Gastrocnemius medialis (tissue), 4 donors: ENCODE results near the gene TRNP1. TPM values are rescaled to one million over a fixed set of nuclear protein-coding genes. Genes with fewer than 3 reads are reported as not detected.

Experiments used
- ATAC-seq, 2 donors: fragments of 150-250 bp; one replicate each; pipeline ENCODE4 v1.9.1; 2016
- DNase-seq, 2 donors: peaks; one replicate each; pipeline ENCODE4 v3.0.0-alpha.2; 2019
- H3K27ac ChIP-seq, 4 donors: fragments of 200-600 bp; sonication (generic); 1 replicate in 1 of 4; 2 replicates in 3 of 4; pipeline ENCODE4 v1.5.1; 2016 to 2018; ENCODE audit warnings: mild to moderate bottlenecking in 2 of 4, moderate library complexity in 1 of 4
- H3K27me3 ChIP-seq, 3 donors: fragments of 200-600 bp; sonication (generic) in 2 of 3; 1 replicate in 1 of 3; 2 replicates in 2 of 3; pipeline versions ENCODE4 v1.5.1 to v1.6.0; 2016 to 2019; ENCODE audit warnings: mild to moderate bottlenecking in 1 of 3, moderate library complexity in 1 of 3
- H3K36me3 ChIP-seq, 2 donors: fragments of 200-600 bp; sonication (generic) in 1 of 2; one replicate each; pipeline ENCODE4 v1.5.1; 2017 to 2018
- H3K4me1 ChIP-seq, 2 donors: fragments of 200-600 bp; sonication (generic) in 1 of 2; one replicate each; pipeline ENCODE4 v1.5.1; 2016 to 2017; ENCODE audit warnings: mild to moderate bottlenecking in 2 of 2
- H3K4me3 ChIP-seq, 4 donors: fragments of 200-600 bp; sonication (generic) in 3 of 4; 1 replicate in 1 of 4; 2 replicates in 3 of 4; pipeline ENCODE4 v1.5.1; 2016 to 2019; ENCODE audit warnings: mild to moderate bottlenecking in 2 of 4
- H3K9me3 ChIP-seq, 3 donors: fragments of 200-600 bp; sonication (generic) in 2 of 3; 1 replicate in 1 of 3; 2 replicates in 2 of 3; pipeline ENCODE4 v1.5.1; 2016 to 2019
- POLR2A ChIP-seq, 2 donors: fragments of 450-650 bp; IDR thresholded peaks; one replicate each; pipeline ENCODE4 v1.6.1; 2017; ENCODE audit warnings: antibody characterized with exemption in 2 of 2, mild to moderate bottlenecking in 2 of 2, moderate library complexity in 2 of 2
- in situ Hi-C, 4 donors: fragments of 200-750 bp; cut with MboI; loops; one replicate each; pipeline versions ENCODE4 v1.15.0 to v1.8.0; 2017; ENCODE audit warnings: low sequenced_read_pairs in 4 of 4
- intact Hi-C: fragments of 100-400 bp; cut with DNase I; formaldehyde crosslinking; loops from one replicate; pipeline ENCODE4 v1.15.1; 2023; ENCODE audit warnings: low total_unique reads
- total RNA-seq, 4 donors: library from RNA; depleted of rRNA; stranded (reverse); fragments of >200 nt; gene quantifications; one replicate each; pipeline versions ENCODE4 v1.1.0 to v1.2.3, GENCODE V29; 2016
- TF ChIP-seq, protein P1 (sequence below), 5 experiments: fragments of 450-650 bp in 3 of 5; fragments of 200-600 bp in 2 of 5; sonication (generic) in 2 of 5; IDR thresholded peaks in 4 of 5; conservative IDR thresholded peaks in 1 of 5; 1 replicate in 4 of 5; 2 replicates in 1 of 5; pipeline ENCODE4 v1.5.1; 2016 to 2019; ENCODE audit warnings: antibody characterized with exemption in 5 of 5, mild to moderate bottlenecking in 3 of 5, moderate library complexity in 3 of 5

Gene TRNP1
- total RNA-seq, 4 donors from 2014 or later: 1.2 to 5.1 (median 2.0) TPM

DNA sequence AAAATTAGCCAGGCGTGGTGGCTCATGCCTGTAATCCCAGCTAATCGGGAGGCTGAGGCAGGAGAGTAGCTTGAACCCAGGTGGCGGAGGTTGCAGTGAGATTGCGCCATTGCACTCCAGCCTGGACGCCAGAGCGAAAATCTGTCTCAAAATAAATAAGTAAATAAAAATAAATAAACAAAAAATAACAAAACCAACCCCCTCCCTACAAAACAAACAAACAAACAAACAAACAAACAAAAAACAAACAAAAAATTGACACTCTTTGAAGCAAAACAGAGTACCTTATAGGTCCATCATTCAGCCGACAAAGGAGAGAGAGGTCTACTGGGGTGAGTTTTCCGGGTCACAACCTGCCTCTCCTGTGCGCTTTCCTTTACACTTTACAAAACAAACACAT lies 27.9 kb upstream of the TRNP1 start:
- H3K36me3 ChIP-seq: no peaks in the 10 kb centered on the region
- H3K4me1 ChIP-seq: peaks cover 0 to 3% of the 10 kb centered on the region in 2 donors
- no peak overlapping the region for H3K4me3 ChIP-seq
- intact Hi-C loops (no loop called here), in situ Hi-C loops (no loop called here)
- H3K9me3 ChIP-seq: no peaks in the 10 kb centered on the region
- no peak for TF ChIP-seq POLR2A (IDR thresholded peaks at IDR 0.05)
- TF ChIP-seq, protein P1, sequence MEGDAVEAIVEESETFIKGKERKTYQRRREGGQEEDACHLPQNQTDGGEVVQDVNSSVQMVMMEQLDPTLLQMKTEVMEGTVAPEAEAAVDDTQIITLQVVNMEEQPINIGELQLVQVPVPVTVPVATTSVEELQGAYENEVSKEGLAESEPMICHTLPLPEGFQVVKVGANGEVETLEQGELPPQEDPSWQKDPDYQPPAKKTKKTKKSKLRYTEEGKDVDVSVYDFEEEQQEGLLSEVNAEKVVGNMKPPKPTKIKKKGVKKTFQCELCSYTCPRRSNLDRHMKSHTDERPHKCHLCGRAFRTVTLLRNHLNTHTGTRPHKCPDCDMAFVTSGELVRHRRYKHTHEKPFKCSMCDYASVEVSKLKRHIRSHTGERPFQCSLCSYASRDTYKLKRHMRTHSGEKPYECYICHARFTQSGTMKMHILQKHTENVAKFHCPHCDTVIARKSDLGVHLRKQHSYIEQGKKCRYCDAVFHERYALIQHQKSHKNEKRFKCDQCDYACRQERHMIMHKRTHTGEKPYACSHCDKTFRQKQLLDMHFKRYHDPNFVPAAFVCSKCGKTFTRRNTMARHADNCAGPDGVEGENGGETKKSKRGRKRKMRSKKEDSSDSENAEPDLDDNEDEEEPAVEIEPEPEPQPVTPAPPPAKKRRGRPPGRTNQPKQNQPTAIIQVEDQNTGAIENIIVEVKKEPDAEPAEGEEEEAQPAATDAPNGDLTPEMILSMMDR (IDR thresholded peaks at IDR 0.05 in 4 of 5, conservative IDR thresholded peaks at IDR 0.05 in 1 of 5): no peak
- peaks cover 10 to 18% (median 15%) of the 10 kb centered on the region in 3 donors for H3K27me3 ChIP-seq
- DNase-seq: no peak
- no peak for ATAC-seq
- no peak overlapping the region for H3K27ac ChIP-seq

- in situ Hi-C loops: no loop called here
- TF ChIP-seq, protein P1 (IDR thresholded peaks at IDR 0.05 in 4 of 5, conservative IDR thresholded peaks at IDR 0.05 in 1 of 5): no peak
- TF ChIP-seq POLR2A (IDR thresholded peaks at IDR 0.05): no peak
- Histone ChIP-seq H3K27ac (no peak overlapping the region), H3K36me3 (no peaks in the 10 kb centered on the region), H3K9me3 (no peaks in the 10 kb centered on the region), H3K4me1 (no peaks in the 10 kb centered on the region), H3K4me3 (no peak overlapping the region), H3K27me3 (peaks cover 2 to 7% (median 4%) of the 10 kb centered on the region in 3 donors)
- DNase-seq (no peak), ATAC-seq (no peak)
- intact Hi-C loops: no loop called here
Measured at GRCh38 chr1:26970810-26971209, 22.7 kb upstream of the TRNP1 start.

- no peaks in the 10 kb centered on the region for H3K36me3 ChIP-seq
- TF ChIP-seq POLR2A (IDR thresholded peaks at IDR 0.05): no peak
- TF ChIP-seq, protein P1 (IDR thresholded peaks at IDR 0.05 in 4 of 5, conservative IDR thresholded peaks at IDR 0.05 in 1 of 5): no peak
- no peaks in the 10 kb centered on the region for H3K4me1 ChIP-seq
- ATAC-seq (no peak), DNase-seq (no peak)
- H3K4me3 ChIP-seq: no peak overlapping the region
- in situ Hi-C loops: no loop called here
- H3K27ac ChIP-seq: no peak overlapping the region
- H3K27me3 ChIP-seq: peaks cover 2 to 7% (median 4%) of the 10 kb centered on the region in 3 donors
- intact Hi-C loops: no loop called here
- H3K9me3 ChIP-seq: no peaks in the 10 kb centered on the region
Measured at GRCh38 chr1:26971590-26971989, 21.9 kb upstream of the TRNP1 start.

- Histone ChIP-seq H3K9me3 (no peaks in the 10 kb centered on the region), H3K36me3 (no peaks in the 10 kb centered on the region), H3K27ac (no peak overlapping the region), H3K27me3 (peaks cover 2 to 7% (median 4%) of the 10 kb centered on the region in 3 donors), H3K4me3 (no peak overlapping the region), H3K4me1 (no peaks in the 10 kb centered on the region)
- TF ChIP-seq POLR2A (IDR thresholded peaks at IDR 0.05): no peak
- TF ChIP-seq, protein P1 (IDR thresholded peaks at IDR 0.05 in 4 of 5, conservative IDR thresholded peaks at IDR 0.05 in 1 of 5): no peak
- in situ Hi-C loops: no loop called here
- intact Hi-C loops: no loop called here
- DNase-seq (no peak), ATAC-seq (no peak)
Measured at GRCh38 chr1:26972390-26972789, 21.1 kb upstream of the TRNP1 start.

DNA sequence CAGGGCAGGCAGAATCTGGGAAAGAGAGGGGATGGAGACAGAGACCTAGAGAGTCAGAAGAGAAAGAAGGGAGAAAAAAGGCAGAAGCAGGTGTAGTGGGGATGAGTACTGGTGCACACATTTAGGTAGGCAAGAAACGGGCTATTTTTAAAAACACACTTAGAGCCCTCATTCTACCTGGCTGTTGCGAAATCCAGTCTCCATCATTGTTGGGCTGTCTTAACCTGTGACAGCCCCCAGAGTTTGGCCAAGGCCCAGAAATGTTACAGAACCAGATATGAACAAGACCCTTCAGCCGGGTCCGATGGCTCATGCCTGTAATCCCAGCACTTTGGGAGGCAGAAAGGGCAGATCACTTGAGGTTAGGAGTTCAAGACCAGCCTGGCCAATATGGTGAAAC lies 20.7 kb upstream of the TRNP1 start:
- in situ Hi-C loops (no loop called here), intact Hi-C loops (no loop called here)
- Histone ChIP-seq H3K27me3 (peaks cover 2 to 7% (median 4%) of the 10 kb centered on the region in 3 donors), H3K4me3 (no peak overlapping the region), H3K9me3 (no peaks in the 10 kb centered on the region), H3K4me1 (no peaks in the 10 kb centered on the region), H3K36me3 (no peaks in the 10 kb centered on the region), H3K27ac (no peak overlapping the region)
- DNase-seq: no peak
- ATAC-seq: no peak
- TF ChIP-seq, protein P1 (IDR thresholded peaks at IDR 0.05 in 4 of 5, conservative IDR thresholded peaks at IDR 0.05 in 1 of 5): no peak
- TF ChIP-seq POLR2A (IDR thresholded peaks at IDR 0.05): no peak
